Measurements from ENCODE around the gene TFR2.

GRCh38 chr7:100682228-100682741 is 40.9 kb upstream of the TFR2 start:
- no peak for TF ChIP-seq CTCF (IDR thresholded peaks at IDR 0.05)
- TF ChIP-seq ZBTB43 (CRISPR knock-in tag; IDR thresholded peaks at IDR 0.05), result no peak
- no peak for TF ChIP-seq NFYB (CRISPR knock-in tag; conservative IDR thresholded peaks at IDR 0.05; ENCODE audit: low read depth)
- TF ChIP-seq MXD4 (CRISPR knock-in tag; IDR thresholded peaks at IDR 0.05; ENCODE audit: borderline replicate concordance), result no peak
- no peak for TF ChIP-seq ZBTB21 (CRISPR knock-in tag; IDR thresholded peaks at IDR 0.05; ENCODE audit: borderline replicate concordance)
- no peak for TF ChIP-seq MAX (CRISPR knock-in tag; IDR thresholded peaks at IDR 0.05)
- TF ChIP-seq ZNF512 (CRISPR knock-in tag; IDR thresholded peaks at IDR 0.05; ENCODE audit: borderline replicate concordance), result no peak
- TF ChIP-seq ATF6 (CRISPR knock-in tag; IDR thresholded peaks at IDR 0.05), result no peak
- no peak for TF ChIP-seq ATF2 (CRISPR knock-in tag; IDR thresholded peaks at IDR 0.05; ENCODE audit: borderline replicate concordance, low read depth)
